Activated CD8-positive, alpha-beta memory T cell treated with anti-CD3 and anti-CD28 coated beads for 4 hours (primary cell): ENCODE measurements around the gene RGL1.

Experiments
- DNase-seq, 2 donors: peaks; one replicate each; pipeline ENCODE4 v3.0.0-alpha.2; 2020; ENCODE audit warnings: low read depth in 2 of 2

The RGL1 gene

GRCh38 chr1:183916574-183916973, 111.7 kb downstream of the RGL1 start:
- DNase-seq = no peak

GRCh38 chr1:183918589-183918988, 113.7 kb downstream of the RGL1 start:
- DNase-seq = no peak

GRCh38 chr1:183920651-183921050, 115.7 kb downstream of the RGL1 start:
- DNase-seq = no peak

- DNase-seq = no peak
Measured at GRCh38 chr1:183922197-183922596, 117.3 kb downstream of the RGL1 start.

DNA sequence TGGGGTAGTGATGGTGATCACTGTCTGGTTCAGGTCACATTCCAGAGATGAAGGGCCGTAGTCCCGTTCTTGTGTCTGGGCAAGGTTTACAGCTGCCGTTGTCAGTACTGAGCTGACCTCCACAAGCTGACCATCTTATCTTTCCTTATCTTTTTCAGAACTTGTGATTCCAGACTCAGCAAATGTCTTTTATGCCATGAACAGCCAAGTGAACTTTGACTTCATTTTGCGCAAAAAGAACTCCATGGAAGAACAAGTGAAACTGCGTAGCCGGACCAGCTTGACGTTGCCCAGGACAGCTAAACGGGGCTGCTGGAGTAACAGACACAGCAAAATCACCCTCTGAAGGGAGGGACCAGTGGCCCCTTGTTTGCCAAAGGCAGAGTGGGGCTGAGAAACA, 121.0 kb downstream of the RGL1 start:
- no peak for DNase-seq

- no peak for DNase-seq
Measured at GRCh38 chr1:183926983-183927382, 122.1 kb downstream of the RGL1 start.

- no peak for DNase-seq
Measured at GRCh38 chr1:183931646-183932271, 126.8 kb downstream of the RGL1 start.

DNA sequence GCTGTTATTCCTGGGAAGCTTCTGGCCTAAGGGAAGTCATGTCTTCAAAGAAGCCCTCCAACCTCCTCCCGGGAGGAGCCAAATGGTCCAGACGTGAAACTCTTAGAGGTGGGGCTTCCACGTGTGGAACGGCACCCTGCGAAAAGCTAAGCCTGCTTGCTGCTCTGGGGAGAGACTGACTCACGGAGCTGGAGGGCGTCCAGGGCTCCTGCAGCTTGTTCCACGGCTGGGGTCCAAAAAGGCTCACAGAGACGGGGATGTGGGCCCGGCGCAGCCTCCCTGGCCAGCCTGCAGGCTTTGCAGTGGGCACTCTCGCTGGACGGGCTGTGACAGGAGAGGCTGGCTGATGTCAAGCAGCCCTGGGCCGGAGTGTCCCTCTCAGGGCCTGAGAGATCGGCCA, 127.5 kb downstream of the RGL1 start:
- DNase-seq = no peak

- no peak for DNase-seq
Measured at GRCh38 chr1:183933528-183934179, 128.7 kb downstream of the RGL1 start.

DNA sequence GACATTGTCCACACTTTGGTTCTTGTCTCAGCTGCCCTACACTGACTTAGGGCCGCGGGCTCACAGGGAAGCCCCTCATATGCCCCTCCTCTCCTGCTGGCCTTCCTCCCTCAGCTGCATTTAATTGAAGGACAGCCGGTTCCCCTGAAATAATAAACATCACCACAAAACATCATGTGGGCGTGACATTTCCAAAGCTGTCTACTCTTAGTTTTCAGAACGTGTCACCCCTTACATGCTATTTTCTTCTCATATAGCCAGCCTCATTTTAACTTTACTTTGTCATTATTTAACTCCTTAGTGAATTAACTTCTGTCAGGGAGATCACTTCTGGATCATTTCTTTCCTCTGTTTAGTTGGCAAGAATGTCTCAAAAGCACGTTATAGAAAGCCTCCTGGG, 129.4 kb downstream of the RGL1 start:
- no peak for DNase-seq

DNA sequence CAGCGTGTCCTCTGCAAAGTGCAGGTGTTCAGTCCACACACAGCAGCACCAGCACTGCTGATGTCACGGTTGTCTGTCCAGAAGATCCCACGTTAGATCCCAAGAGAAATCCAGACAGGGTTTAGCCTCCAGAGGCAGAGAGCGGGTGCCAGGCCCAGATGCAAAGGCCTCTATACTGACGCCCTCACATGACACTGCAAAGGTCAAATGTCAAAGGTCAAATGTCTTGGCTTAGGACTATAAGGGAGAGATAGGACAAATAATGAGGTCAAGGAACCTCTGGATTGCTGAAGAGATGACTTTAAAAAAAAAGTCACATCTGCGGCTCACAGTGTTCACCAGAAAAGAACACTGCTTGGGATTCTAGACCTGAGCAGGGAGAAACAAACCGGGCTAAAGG, 131.1 kb downstream of the RGL1 start:
- DNase-seq = no peak

DNA sequence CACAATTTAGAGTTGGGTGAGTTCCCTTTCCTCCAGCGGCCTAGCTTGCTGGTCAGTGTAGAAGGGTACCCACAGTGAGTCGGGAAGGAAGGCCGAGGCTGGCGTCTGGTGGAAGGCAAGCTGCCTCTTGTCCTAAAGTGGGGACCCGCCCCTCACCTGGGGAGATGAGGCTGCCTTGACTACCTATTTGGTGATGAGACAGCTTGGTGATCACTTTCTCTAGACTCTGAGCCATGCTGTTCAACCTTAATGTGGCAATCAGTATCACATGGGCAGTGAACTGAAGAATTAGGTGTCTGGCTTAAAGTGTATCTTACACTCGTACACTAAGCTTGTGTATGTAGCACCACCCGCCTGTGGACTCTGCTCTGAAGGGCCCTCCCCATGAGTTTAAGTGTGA, 131.9 kb downstream of the RGL1 start:
- no peak for DNase-seq

GRCh38 chr1:183937611-183938010, 132.7 kb downstream of the RGL1 start:
- no peak for DNase-seq

DNA sequence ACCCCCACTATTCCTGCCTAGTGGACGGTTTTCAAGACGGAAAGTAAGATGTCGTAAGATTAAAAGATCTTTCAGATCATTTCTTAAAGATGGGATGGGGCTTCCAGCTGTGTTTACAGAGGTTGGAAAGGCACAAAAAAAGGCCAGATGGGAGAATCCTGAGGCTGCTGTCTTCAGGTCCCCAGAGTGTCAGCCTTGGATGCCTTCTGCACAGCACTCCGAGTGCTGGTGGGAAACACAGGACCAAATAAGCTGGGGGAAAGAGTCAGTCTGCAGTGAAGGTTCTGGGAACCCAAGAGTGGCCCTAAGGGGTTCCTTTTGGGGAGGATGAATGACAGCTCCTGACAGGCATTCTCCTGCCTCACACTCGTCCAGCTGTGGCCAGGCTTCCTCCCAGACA, 136.1 kb downstream of the RGL1 start:
- DNase-seq = no peak

- DNase-seq = no peak
Measured at GRCh38 chr1:183942933-183943693, 138.2 kb downstream of the RGL1 start.

DNA sequence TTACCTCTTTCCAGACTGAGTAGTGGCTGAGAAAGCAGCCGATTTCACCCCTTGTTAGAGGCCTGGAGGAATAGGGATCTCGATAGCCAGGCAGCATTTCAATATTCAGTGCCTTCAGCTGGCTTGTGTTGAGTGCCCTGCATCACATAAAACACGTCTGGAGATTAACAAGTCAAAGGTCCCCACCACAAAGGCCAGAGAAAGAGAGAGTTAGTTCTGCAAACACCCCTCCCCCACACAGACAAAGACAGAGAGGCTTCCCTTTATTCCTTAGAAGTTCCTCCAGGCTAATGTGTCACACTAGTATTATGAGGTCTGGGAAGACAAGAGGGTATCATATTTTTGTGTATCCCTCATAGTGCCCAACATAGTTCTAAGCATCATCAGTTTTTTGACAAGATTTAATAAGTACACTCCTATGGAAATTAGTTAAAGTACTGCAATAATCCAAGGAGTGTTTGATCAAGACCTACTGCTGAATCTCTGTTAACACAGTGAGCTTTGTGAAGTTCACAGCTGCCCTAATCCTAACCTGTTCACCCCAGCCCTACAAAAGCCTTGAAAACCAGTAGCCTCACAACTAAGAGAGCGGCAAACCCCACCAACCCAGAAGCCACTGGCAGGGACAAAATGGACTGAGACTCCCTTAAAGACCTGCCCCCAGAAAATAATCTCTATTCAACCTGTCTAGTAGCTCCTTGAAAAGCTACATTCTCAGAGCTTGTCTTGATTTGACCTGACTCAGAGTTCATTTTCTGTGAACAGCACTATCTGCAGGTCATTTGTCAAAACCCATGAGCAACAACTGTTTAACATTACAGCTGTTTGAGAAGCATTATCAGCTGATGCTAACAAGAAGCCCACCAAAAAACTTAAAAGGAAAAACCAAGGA, 140.8 kb downstream of the RGL1 start:
- no peak for DNase-seq

GRCh38 chr1:183946320-183946613, 141.3 kb downstream of the RGL1 start:
- no peak for DNase-seq

DNA sequence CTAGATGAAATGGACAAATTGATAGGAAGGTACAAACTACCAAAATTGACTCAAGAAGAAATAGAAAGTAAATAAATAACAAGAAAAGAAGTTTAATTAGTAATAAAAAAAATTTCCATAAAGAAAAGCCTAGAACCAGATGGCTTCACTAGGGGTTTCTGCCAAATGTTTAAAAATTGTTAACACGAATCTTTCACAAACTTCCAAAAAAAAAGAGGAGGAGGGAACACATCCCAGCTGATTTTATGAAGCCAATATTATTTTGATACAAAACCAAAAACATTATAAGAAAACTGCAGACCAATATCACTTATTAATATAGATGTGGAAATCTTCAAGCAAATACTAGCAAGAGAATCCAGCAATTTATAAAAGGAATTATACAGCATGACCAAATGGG, 143.1 kb downstream of the RGL1 start:
- DNase-seq = no peak

- no peak for DNase-seq
Measured at GRCh38 chr1:183952101-183952500, 147.2 kb downstream of the RGL1 start.

GRCh38 chr1:183953031-183953430, 148.1 kb downstream of the RGL1 start:
- no peak for DNase-seq

GRCh38 chr1:183954496-183954895, 149.6 kb downstream of the RGL1 start:
- DNase-seq = no peak

GRCh38 chr1:183956559-183957188, 151.8 kb downstream of the RGL1 start:
- DNase-seq = peak; percentile 22 to 31
